GM21717 (cell line): ENCODE measurements around the gene ICAM5.
"Not testable (repeated sequence)": the region's sequence is repeated elsewhere in the genome, so short reads cannot be mapped to it uniquely, and the experiment has no call there.

Source experiments
- ATAC-seq: cut with Tn5 transposase; IDR thresholded peaks from one replicate; pipeline ENCODE4 v1.9.1; 2021; ENCODE audit warnings: mild to moderate bottlenecking, moderate library complexity; ENCODE audit not compliant: unreplicated experiment

The ICAM5 gene

DNA sequence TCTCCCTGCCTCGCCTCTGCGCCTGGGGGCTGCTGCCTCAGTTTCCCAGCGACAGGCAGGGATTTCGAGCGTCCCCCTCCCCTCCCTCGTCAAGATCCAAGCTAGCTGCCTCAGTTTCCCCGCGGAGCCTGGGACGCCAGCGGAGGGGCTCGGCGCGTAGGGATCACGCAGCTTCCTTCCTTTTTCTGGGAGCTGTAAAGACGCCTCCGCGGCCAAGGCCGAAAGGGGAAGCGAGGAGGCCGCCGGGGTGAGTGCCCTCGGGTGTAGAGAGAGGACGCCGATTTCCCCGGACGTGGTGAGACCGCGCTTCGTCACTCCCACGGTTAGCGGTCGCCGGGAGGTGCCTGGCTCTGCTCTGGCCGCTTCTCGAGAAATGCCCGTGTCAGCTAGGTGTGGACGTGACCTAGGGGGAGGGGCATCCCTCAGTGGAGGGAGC lies 19.6 kb upstream of the ICAM5 start:
- ATAC-seq: peak; percentile 33

DNA sequence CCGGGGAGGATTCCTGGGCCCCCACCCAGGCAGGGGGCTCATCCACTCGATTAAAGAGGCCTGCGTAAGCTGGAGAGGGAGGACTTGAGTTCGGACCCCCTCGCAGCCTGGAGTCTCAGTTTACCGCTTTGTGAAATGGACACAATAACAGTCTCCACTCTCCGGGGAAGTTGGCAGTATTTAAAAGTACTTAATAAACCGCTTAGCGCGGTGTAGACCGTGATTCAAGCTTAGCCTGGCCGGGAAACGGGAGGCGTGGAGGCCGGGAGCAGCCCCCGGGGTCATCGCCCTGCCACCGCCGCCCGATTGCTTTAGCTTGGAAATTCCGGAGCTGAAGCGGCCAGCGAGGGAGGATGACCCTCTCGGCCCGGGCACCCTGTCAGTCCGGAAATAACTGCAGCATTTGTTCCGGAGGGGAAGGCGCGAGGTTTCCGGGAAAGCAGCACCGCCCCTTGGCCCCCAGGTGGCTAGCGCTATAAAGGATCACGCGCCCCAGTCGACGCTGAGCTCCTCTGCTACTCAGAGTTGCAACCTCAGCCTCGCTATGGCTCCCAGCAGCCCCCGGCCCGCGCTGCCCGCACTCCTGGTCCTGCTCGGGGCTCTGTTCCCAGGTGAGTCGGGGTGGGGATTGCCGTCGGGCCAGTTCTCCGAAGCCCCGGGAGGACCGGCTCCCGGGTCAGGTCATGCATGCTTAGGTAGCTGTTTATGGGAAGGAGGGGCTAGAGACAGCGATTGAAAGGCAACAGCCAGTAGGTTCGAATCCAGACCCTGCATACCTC lies 18.9 kb upstream of the ICAM5 start, which contains the start of gene ICAM1:
TSS of gene ICAM1 (plus strand) at position 505 of the 779 bp plus-strand sequence. CDS start at position 545, 40 bp downstream.
- ATAC-seq: peak; percentile 31

DNA sequence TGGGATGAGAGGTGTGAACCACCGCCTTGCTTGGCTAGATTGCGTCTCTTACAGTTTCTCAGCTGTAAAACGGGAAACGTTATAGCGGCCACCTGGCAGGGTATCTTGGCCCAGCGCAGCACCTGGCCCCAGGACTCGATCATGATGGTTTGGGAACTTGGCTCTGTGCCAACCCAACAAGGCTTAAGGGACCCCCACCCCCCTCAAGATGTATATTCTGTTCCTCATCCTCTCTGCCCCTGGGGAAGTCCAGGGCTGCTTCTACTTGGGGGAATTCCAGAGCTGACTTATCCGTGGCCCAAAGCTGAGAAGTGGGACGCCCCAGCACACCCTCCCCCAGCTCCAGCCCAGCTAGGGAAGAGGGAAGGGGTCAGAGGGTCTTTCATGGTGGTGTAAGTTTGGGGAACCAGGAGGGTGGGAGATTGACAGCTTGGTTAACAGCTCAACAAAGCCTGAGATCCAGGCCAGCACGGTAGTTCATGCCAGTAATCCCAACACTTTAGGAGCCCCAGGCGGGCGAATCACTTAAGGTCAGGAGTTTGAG lies 18.1 kb upstream of the ICAM5 start:
- ATAC-seq: peak; percentile 20

DNA sequence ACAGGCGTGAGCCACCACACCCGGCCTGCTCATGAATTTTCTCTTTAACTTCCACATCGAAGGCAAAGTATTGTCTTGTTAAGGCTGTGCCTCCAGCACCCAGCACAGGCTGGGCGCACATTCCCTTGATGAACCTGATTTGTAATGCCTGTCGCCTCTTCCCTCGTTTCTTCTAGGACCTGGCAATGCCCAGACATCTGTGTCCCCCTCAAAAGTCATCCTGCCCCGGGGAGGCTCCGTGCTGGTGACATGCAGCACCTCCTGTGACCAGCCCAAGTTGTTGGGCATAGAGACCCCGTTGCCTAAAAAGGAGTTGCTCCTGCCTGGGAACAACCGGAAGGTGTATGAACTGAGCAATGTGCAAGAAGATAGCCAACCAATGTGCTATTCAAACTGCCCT lies 15.2 kb upstream of the ICAM5 start:
- no peak for ATAC-seq

DNA sequence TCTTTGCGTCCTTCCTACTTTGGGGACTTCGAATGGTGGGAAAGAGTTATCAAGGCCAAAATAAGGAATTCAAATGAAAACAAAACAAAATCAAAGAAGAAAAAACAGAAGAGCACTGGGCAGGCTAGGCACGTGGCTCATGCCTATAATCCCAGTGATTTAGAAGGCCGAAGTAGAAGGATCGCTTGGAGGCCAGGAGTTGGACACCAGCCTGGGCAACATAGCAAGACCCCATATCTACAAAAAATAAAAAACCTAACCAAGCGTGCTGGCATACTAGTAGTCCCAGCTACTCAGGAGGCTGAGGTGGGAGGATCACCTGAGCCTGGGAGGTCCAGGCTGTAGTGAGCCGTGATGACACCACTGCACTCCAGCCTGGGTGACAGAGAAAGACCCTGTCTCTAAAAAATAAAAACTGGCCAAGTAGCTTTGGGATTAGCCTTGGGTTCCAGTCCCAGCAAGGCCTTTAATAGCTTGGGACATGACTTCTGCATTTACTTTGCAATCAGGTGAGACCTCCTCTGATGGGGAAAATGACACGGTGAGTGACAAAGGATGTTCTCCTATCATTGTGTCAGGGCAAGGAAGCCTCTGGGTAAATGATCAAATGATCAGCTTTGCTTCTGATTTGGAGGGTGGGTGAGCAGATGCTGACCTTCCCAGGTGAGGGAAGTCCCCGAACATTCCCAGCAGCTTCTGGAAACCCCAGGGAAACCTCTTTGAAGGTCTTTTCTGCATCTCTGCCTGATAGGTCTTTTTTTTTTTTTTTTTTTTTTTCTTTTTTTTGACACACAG lies 11.8 kb upstream of the ICAM5 start:
- ATAC-seq: no peak

DNA sequence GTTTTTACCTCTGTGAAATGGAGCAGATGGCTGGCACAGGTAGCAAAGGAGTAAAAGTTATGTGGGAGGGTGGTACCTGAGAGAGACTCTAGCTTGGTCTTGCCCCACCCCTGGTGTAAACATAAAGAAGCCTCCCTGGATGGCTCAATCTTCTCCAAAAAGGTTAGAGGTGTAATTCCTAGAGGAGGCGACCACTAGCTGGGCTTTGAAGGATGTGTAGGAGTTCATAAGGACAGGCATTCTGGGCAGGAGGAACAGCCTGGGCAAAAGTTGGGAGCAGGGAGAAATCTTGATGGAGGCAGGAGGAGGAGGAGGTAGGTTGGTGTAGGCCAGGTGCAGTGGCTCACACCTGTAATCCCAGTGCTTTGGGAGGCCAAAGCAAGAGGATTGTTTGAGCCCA lies 10.8 kb upstream of the ICAM5 start:
- no peak for ATAC-seq

DNA sequence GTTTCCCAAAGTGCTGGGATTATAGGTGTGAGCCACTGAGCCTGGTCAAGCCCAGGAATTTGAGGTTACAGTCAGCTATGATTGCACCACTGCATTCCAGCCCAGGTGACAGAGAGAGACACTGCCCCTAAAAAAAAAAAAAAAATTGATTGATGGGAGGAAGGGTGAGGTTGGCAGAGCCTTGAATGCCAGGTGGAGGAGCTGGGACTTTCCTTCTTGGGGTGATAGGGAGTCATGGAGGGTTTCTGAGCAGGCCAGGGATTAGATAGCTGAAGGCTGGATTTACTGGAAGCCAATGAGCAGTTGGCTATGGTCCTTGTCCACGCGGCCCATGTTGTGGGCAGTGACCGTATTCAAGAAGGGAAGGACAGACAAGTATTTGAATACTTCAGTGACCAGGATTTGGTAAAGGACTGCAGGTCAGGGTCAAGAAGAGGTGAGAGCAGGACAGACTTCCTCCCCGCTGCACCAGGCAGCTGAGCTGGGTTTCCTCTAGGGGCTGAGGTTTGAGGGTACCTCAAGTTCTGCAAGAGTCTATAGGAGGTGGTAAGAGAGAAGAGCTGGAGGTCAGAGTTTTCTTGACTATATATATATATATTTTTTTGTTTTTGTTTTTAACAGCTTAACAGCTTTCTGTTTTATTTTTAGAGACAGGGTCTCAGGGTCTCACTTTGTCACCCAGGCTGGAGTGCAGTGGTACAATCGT lies 9.9 kb upstream of the ICAM5 start:
- no peak for ATAC-seq

DNA sequence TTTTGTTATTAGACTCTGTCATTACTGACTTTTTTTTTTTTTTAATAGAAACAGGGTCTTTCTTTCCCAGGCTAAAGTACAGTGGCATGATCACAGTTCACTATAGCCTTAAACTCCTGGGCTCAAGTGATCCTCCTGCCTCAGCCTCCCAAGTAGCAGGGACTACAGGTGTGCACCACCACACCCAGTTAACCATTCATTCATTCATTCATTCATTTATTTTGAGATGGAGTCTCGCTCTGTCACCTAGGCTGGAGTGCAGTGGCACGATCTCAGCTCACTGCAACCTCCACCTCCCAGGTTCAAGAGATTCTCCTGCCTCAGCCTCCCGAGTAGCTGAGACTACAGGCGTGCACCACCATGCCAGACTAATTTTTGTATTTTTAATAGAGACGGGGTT lies 7.7 kb upstream of the ICAM5 start:
- ATAC-seq: not testable (repeated sequence)

DNA sequence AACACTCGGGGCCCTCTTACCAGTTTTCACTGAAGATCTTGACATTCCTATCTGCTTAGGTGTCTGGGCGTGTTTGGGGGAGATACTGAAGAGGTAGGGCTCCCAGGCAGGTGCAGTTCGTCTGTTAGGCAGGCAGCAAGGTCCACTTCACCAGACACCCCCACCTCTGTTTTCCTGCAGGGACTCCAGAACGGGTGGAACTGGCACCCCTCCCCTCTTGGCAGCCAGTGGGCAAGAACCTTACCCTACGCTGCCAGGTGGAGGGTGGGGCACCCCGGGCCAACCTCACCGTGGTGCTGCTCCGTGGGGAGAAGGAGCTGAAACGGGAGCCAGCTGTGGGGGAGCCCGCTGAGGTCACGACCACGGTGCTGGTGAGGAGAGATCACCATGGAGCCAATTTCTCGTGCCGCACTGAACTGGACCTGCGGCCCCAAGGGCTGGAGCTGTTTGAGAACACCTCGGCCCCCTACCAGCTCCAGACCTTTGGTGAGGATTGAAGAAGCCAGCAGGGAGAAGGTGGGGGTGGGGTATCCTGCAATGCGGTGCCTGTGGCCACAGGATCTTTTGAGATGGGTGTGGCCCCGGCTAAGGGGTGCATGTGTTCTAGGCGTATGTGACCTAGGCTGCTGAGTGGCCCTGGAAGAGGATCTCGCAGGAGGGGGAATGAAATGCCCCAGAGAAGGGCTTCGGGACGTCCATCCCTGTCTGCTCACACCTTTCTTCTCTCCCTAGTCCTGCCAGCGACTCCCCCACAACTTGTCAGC lies 6.3 kb upstream of the ICAM5 start:
- no peak for ATAC-seq

DNA sequence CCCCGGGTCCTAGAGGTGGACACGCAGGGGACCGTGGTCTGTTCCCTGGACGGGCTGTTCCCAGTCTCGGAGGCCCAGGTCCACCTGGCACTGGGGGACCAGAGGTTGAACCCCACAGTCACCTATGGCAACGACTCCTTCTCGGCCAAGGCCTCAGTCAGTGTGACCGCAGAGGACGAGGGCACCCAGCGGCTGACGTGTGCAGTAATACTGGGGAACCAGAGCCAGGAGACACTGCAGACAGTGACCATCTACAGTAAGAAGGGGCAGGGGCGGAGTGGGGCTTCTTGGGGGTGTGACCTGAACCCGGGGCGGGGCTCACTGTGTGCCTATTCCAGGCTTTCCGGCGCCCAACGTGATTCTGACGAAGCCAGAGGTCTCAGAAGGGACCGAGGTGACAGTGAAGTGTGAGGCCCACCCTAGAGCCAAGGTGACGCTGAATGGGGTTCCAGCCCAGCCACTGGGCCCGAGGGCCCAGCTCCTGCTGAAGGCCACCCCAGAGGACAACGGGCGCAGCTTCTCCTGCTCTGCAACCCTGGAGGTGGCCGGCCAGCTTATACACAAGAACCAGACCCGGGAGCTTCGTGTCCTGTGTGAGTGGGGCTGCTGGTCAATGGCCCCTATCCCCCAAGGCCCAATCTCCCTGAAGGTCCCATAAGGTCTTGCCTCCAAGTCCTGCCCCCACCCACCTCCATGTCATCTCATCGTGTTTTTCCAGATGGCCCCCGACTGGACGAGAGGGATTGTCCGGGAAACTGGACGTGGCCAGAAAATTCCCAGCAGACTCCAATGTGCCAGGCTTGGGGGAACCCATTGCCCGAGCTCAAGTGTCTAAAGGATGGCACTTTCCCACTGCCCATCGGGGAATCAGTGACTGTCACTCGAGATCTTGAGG lies 5.4 kb upstream of the ICAM5 start:
- ATAC-seq: no peak

DNA sequence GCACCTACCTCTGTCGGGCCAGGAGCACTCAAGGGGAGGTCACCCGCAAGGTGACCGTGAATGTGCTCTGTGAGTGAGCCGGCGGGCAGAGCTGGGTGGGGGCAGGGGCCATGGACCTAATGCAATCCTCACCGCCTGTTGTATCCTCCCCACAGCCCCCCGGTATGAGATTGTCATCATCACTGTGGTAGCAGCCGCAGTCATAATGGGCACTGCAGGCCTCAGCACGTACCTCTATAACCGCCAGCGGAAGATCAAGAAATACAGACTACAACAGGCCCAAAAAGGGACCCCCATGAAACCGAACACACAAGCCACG lies 4.8 kb upstream of the ICAM5 start:
- ATAC-seq: no peak

DNA sequence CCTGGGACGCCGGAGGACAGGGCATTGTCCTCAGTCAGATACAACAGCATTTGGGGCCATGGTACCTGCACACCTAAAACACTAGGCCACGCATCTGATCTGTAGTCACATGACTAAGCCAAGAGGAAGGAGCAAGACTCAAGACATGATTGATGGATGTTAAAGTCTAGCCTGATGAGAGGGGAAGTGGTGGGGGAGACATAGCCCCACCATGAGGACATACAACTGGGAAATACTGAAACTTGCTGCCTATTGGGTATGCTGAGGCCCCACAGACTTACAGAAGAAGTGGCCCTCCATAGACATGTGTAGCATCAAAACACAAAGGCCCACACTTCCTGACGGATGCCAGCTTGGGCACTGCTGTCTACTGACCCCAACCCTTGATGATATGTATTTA lies 4.4 kb upstream of the ICAM5 start:
- no peak for ATAC-seq

DNA sequence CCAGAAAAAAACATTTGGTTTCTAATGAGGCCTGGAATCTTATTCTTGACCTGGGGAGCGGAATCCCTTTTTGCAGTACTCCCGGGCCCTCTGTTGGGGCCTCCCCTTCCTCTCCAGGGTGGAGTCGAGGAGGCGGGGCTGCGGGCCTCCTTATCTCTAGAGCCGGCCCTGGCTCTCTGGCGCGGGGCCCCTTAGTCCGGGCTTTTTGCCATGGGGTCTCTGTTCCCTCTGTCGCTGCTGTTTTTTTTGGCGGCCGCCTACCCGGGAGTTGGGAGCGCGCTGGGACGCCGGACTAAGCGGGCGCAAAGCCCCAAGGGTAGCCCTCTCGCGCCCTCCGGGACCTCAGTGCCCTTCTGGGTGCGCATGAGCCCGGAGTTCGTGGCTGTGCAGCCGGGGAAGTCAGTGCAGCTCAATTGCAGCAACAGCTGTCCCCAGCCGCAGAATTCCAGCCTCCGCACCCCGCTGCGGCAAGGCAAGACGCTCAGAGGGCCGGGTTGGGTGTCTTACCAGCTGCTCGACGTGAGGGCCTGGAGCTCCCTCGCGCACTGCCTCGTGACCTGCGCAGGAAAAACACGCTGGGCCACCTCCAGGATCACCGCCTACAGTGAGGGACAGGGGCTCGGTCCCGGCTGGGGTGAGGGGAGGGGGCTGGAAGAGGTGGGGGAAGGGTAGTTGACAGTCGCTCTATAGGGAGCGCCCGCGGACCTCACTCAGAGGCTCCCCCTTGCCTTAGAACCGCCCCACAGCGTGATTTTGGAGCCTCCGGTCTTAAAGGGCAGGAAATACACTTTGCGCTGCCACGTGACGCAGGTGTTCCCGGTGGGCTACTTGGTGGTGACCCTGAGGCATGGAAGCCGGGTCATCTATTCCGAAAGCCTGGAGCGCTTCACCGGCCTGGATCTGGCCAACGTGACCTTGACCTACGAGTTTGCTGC lies 2.7 kb upstream of the ICAM5 start, which contains the start of gene ICAM4:
TSS of gene ICAM4 (plus strand) at position 153 of the 935 bp plus-strand sequence. CDS start at position 211, 58 bp downstream.
- no peak for ATAC-seq

DNA sequence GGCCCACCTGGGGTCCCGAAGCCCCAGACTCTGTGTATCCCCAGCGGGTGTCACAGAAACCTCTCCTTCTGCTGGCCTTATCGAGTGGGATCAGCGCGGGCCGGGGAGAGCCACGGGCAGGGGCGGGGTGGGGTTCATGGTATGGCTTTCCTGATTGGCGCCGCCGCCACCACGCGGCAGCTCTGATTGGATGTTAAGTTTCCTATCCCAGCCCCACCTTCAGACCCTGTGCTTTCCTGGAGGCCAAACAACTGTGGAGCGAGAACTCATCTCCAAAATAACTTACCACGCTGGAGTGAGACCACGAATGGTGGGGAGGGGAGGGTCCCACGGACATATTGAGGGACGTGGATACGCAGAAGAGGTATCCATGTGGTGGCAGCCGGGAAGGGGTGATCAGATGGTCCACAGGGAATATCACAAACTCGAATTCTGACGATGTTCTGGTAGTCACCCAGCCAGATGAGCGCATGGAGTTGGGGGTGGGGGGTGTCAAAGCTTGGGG lies 1.0 kb upstream of the ICAM5 start:
- no peak for ATAC-seq

DNA sequence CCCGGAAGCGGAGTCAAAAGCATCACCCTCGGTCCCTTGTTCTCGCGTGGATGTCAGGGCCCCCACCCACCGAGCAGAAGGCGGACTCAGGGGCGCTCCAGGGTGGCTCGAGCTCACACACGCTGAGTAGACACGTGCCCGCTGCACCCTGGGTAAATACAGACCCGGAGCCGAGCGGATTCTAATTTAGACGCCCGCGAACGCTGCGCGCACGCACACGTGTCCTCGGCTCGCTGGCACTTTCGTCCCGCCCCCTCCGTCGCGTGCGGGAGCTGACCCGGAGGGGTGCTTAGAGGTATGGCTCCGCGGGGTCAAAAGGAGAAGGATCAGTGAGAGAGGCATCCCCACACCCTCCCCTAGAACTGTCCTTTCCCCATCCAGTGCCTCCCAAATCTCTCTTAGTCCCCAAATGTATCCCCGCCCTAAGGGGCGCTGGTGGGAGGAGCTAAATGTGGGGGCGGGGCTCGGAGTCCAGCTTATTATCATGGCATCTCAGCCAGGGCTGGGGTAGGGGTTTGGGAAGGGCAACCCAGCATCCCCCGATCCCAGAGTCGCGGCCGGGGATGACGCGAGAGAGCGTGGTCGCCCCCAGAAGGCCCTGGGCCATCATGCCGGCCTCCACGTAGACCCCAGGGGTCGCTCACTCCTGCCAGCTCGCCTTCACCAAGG lies 451 bp upstream of the ICAM5 start:
- ATAC-seq: no peak

DNA sequence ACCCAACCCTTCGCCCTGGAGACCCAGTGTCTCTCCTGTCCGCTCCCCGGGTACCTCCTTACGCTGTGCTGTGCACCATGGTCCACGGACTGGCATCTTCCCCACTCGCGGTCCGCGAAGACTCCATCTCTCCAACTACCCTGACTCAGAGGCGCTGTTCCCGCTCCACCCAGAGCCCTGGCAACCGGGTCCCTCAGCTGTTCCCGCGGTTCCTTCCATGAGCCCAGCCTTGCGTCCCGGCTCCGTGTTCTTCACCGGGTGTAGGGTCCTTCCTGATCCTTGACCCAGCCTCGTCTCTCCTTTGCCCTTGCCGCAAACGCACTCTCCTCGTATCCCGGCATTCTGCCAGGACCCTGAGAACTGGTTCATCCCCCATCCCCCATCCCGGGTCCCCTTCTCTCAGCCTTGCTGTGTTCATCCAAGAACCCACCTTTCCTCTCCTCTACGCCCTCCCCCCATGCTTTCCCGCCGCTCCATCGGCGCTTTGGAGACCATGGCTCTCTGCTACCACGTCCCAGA lies 664 bp downstream of the ICAM5 start:
- ATAC-seq: no peak

DNA sequence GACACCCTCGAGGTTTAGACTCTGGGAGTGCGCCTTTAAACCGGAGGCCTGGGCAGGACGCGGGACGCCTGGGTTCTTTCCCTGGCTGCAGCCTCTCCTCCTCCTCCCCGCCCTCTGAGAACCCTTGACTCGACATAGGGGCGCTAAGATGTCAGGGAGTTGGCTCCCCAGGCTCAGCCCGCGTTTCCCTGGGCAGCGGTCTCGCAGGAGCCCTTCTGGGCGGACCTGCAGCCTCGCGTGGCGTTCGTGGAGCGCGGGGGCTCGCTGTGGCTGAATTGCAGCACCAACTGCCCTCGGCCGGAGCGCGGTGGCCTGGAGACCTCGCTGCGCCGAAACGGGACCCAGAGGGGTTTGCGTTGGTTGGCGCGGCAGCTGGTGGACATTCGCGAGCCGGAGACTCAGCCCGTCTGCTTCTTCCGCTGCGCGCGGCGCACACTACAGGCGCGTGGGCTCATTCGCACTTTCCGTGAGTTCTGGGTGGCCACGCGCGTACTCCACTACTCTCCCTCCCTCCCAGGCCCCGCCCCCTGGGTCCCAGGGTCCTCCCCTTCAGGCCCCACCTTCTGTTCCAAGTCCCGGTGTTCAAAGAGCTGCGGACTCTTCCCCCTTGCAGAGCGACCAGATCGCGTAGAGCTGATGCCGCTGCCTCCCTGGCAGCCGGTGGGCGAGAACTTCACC lies 1.3 kb downstream of the ICAM5 start:
- no peak for ATAC-seq
